D341Med (cell line): ENCODE measurements around the gene PODXL2.
"Not testable (repeated sequence)": the region's sequence is repeated elsewhere in the genome, so short reads cannot be mapped to it uniquely, and the experiment has no call there.

ENCODE experiments used
- DNase-seq: peaks from one replicate; pipeline ENCODE4 v3.0.0; 2012; ENCODE audit warnings: low spot score

Gene PODXL2

GRCh38 chr3:127604546-127605165 is 24.3 kb upstream of the PODXL2 start:
- no peak for DNase-seq

- not testable (repeated sequence) for DNase-seq
These were observed 23.4 kb upstream of the PODXL2 start for GRCh38 chr3:127605547-127605946.

GRCh38 chr3:127606086-127606805 is 22.7 kb upstream of the PODXL2 start:
- no peak for DNase-seq

- no peak for DNase-seq
These were observed 21.9 kb upstream of the PODXL2 start for GRCh38 chr3:127606981-127607595.

GRCh38 chr3:127607675-127608361 is 21.2 kb upstream of the PODXL2 start:
- DNase-seq, result no peak

GRCh38 chr3:127608362-127608718 is 20.6 kb upstream of the PODXL2 start:
- DNase-seq, result no peak

- no peak for DNase-seq
These were observed 18.9 kb upstream of the PODXL2 start for GRCh38 chr3:127610105-127610504.

GRCh38 chr3:127611251-127611650 is 17.7 kb upstream of the PODXL2 start:
- DNase-seq, result no peak

GRCh38 chr3:127612966-127613365 is 16.0 kb upstream of the PODXL2 start:
- DNase-seq, result no peak

GRCh38 chr3:127613406-127613805 is 15.6 kb upstream of the PODXL2 start:
- DNase-seq, result no peak

GRCh38 chr3:127614928-127615589 is 13.9 kb upstream of the PODXL2 start:
- no peak for DNase-seq

- DNase-seq, result no peak
These were observed 13.2 kb upstream of the PODXL2 start for GRCh38 chr3:127615631-127616305.

- DNase-seq, result no peak
These were observed 12.0 kb upstream of the PODXL2 start for GRCh38 chr3:127616836-127617605.

GRCh38 chr3:127618891-127619290 is 10.1 kb upstream of the PODXL2 start:
- DNase-seq, result no peak

- DNase-seq, result no peak
These were observed 8.2 kb upstream of the PODXL2 start for GRCh38 chr3:127620637-127621375.

- no peak for DNase-seq
These were observed 7.0 kb upstream of the PODXL2 start for GRCh38 chr3:127622031-127622430.

- DNase-seq, result no peak
These were observed 6.0 kb upstream of the PODXL2 start for GRCh38 chr3:127622772-127623576.

GRCh38 chr3:127624063-127624462 is 4.9 kb upstream of the PODXL2 start:
- no peak for DNase-seq

- DNase-seq, result no peak
These were observed 3.2 kb upstream of the PODXL2 start for GRCh38 chr3:127625821-127626220.

- no peak for DNase-seq
These were observed 578 bp upstream of the PODXL2 start for GRCh38 chr3:127628426-127628787.
